CD4-positive, alpha-beta memory T cell (primary cell): ENCODE results near the gene LRP1. TPM values are rescaled to one million over a fixed set of nuclear protein-coding genes. Genes with fewer than 3 reads are reported as not detected.

Experiments used
- CTCF ChIA-PET: fragments of 350-600 bp; sonication (Branson Sonifier 250); formaldehyde crosslinking; loops from one replicate; lab custom pipeline; 2021; ENCODE audit warnings: inconsistent platforms; ENCODE audit not compliant: partially characterized antibody; lab: Charles Lee
- POLR2A ChIA-PET: fragments of 350-600 bp; sonication (Branson Sonifier 250); formaldehyde crosslinking; loops from one replicate; lab custom pipeline; 2021; ENCODE audit not compliant: partially characterized antibody; lab: Charles Lee
- DNase-seq, 5 donors: peaks; one replicate each; pipeline versions ENCODE4 v3.0.0 to v3.0.0-alpha.2; 2020 to 2022; ENCODE audit warnings: mixed read lengths in 1 of 5
- H3K27ac ChIP-seq: one replicate; pipeline ENCODE4 v1.7.0; 2013; ENCODE audit warnings: low read depth, low read length
- H3K27me3 ChIP-seq: 2 replicates; pipeline ENCODE4 v1.7.0; 2013; ENCODE audit warnings: mild to moderate bottlenecking, low read length, moderate library complexity; ENCODE audit not compliant: insufficient read depth
- H3K36me3 ChIP-seq: 2 replicates; pipeline ENCODE4 v1.7.0; 2013; ENCODE audit warnings: mild to moderate bottlenecking, low read length, moderate library complexity; ENCODE audit not compliant: insufficient read depth
- H3K4me1 ChIP-seq: 2 replicates; pipeline ENCODE4 v1.7.0; 2013; ENCODE audit warnings: mild to moderate bottlenecking, low read length, moderate library complexity; ENCODE audit not compliant: insufficient read depth
- H3K4me3 ChIP-seq, 2 donors: one replicate each; pipeline ENCODE4 v1.7.0; 2013; ENCODE audit warnings: low read length in 2 of 2, mild to moderate bottlenecking in 1 of 2
- H3K9me3 ChIP-seq, 2 donors: one replicate each; pipeline ENCODE4 v1.7.0; 2013; ENCODE audit warnings: low read length in 2 of 2, control low read depth in 1 of 2; ENCODE audit not compliant: control insufficient read depth in 1 of 2
- H3K27ac Mint-ChIP-seq, 7 donors: one replicate each; pipeline ENCODE4 v1.8.0; 2020 to 2021; ENCODE audit warnings: mixed read lengths in 7 of 7, mild to moderate bottlenecking in 6 of 7, inconsistent platforms in 3 of 7, moderate library complexity in 3 of 7
- H3K27me3 Mint-ChIP-seq, 2 donors: one replicate each; pipeline ENCODE4 v1.8.0; 2020 to 2021; ENCODE audit warnings: mixed read lengths in 2 of 2
- H3K36me3 Mint-ChIP-seq, 2 donors: one replicate each; pipeline ENCODE4 v1.8.0; 2020 to 2021; ENCODE audit warnings: mixed read lengths in 2 of 2, inconsistent platforms in 1 of 2, mild to moderate bottlenecking in 1 of 2
- H3K4me1 Mint-ChIP-seq, 4 donors: one replicate each; pipeline ENCODE4 v1.8.0; 2020 to 2021; ENCODE audit warnings: mixed read lengths in 4 of 4, mild to moderate bottlenecking in 1 of 4
- H3K4me3 Mint-ChIP-seq, 8 donors: one replicate each; pipeline ENCODE4 v1.8.0; 2020 to 2021; ENCODE audit warnings: mixed read lengths in 8 of 8, mild to moderate bottlenecking in 7 of 8, moderate library complexity in 6 of 8, inconsistent platforms in 3 of 8
- H3K9me3 Mint-ChIP-seq, 8 donors: one replicate each; pipeline ENCODE4 v1.8.0; 2020 to 2021; ENCODE audit warnings: mixed read lengths in 8 of 8, mild to moderate bottlenecking in 5 of 8, inconsistent platforms in 3 of 8, moderate library complexity in 1 of 8
- intact Hi-C: fragments of 100-400 bp; cut with micrococcal nuclease; formaldehyde crosslinking; loops from one replicate; pipeline ENCODE4 v1.15.1; 2023
- polyA plus RNA-seq, 2 donors: library from polyadenylated mRNA; unstranded; fragments of 300-500 nt; fragmentation: Illumina TruSeq; gene quantifications; one replicate each; pipeline ENCODE4 v1.2.3, GENCODE V29; 2021
- total RNA-seq, 2 experiments: library from RNA; stranded (reverse); gene quantifications; one replicate each; pipeline ENCODE4 v1.2.3, GENCODE V29; 2021

Gene LRP1
- total and polyA plus RNA-seq, 4 experiments from 2014 or later, result 0.38 to 11.6 (median 9.7) TPM; not detected in 1

DNA sequence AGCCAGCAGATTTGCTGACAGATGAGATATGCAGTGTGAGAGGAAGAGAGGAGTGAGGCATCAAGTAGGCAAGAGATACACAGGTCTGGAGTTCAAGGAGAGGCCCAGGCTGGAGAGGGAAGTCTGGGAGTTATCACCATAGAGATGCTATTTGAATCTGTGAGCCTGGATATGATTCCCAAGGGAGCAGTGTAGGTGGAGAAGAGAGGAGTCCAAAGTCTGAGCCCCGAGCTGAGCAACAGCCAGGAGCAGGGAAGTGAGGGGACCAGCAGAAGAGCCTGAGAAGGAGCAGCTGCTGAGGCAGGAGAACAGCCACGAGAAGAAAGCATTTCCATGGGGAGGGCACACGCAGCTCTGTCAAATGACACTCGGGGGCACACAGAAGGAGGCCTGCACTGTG is 68.2 kb downstream of the LRP1 start:
- Mint-ChIP-seq H3K27ac (no peak overlapping the region), H3K4me1 (peaks cover 0 to under 1% (median 0%) of the 10 kb centered on the region in 4 donors), H3K27me3 (no peaks in the 10 kb centered on the region), H3K9me3 (no peaks in the 10 kb centered on the region), H3K4me3 (no peak overlapping the region), H3K36me3 (peaks cover 0 to 1% of the 10 kb centered on the region in 2 donors)
- Histone ChIP-seq H3K27ac (no peak overlapping the region), H3K36me3 (no peaks in the 10 kb centered on the region), H3K27me3 (no peaks in the 10 kb centered on the region), H3K4me3 (no peak overlapping the region), H3K4me1 (no peaks in the 10 kb centered on the region), H3K9me3 (no peaks in the 10 kb centered on the region)
- no peak for DNase-seq
- intact Hi-C loops, result no loop called here
- POLR2A ChIA-PET, result no interaction called here
- CTCF ChIA-PET, result no interaction called here

DNA sequence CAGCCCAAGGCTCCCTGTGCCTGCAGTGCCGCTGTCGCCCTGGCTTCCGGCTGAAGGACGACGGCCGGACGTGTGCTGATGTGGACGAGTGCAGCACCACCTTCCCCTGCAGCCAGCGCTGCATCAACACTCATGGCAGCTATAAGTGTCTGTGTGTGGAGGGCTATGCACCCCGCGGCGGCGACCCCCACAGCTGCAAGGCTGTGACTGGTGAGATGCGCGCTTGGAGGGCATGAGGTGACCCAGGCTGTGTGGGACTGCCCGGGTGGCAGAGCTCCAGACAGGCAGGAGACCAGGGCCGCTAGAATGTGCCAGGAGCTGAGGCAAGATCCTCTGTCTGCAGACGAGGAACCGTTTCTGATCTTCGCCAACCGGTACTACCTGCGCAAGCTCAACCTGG is 68.7 kb downstream of the LRP1 start:
- Histone ChIP-seq H3K36me3 (no peaks in the 10 kb centered on the region), H3K9me3 (no peaks in the 10 kb centered on the region), H3K4me1 (no peaks in the 10 kb centered on the region), H3K27me3 (no peaks in the 10 kb centered on the region), H3K27ac (no peak overlapping the region), H3K4me3 (no peak overlapping the region)
- CTCF ChIA-PET, result no interaction called here
- Mint-ChIP-seq H3K9me3 (no peaks in the 10 kb centered on the region), H3K4me3 (no peak overlapping the region), H3K27ac (no peak overlapping the region), H3K27me3 (no peaks in the 10 kb centered on the region), H3K4me1 (no peaks in the 10 kb centered on the region), H3K36me3 (peaks cover 0 to 1% of the 10 kb centered on the region in 2 donors)
- DNase-seq, result no peak
- intact Hi-C loops, result no loop called here
- POLR2A ChIA-PET, result interaction anchor here (0.6 kb wide), 1 partner anchor 179 kb away, joined by 5 read pairs; no protein-coding TSS in a partner anchor

DNA sequence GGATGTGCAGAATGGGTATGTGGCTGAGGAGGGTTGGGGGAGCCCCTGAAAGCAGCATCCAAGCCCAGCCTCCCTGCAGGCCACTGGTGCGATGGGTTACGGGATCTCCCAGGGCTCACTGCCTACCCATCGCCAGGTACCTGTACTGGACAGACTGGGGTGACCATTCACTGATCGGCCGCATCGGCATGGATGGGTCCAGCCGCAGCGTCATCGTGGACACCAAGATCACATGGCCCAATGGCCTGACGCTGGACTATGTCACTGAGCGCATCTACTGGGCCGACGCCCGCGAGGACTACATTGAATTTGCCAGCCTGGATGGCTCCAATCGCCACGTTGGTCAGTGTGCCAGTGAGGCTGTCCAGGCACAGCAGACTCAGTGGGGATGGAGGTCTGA is 70.0 kb downstream of the LRP1 start:
- no peak overlapping the region for H3K27ac Mint-ChIP-seq
- Histone ChIP-seq H3K27ac (no peak overlapping the region), H3K4me3 (no peak overlapping the region), H3K36me3 (no peaks in the 10 kb centered on the region), H3K4me1 (no peaks in the 10 kb centered on the region), H3K27me3 (no peaks in the 10 kb centered on the region), H3K9me3 (no peaks in the 10 kb centered on the region)
- POLR2A ChIA-PET, result no interaction called here
- no peaks in the 10 kb centered on the region for H3K27me3 Mint-ChIP-seq
- no peaks in the 10 kb centered on the region for H3K4me1 Mint-ChIP-seq
- peaks cover 0 to 1% of the 10 kb centered on the region in 2 donors for H3K36me3 Mint-ChIP-seq
- CTCF ChIA-PET, result no interaction called here
- intact Hi-C loops, result no loop called here
- no peak overlapping the region for H3K4me3 Mint-ChIP-seq
- DNase-seq, result no peak
- H3K9me3 Mint-ChIP-seq, result no peaks in the 10 kb centered on the region

DNA sequence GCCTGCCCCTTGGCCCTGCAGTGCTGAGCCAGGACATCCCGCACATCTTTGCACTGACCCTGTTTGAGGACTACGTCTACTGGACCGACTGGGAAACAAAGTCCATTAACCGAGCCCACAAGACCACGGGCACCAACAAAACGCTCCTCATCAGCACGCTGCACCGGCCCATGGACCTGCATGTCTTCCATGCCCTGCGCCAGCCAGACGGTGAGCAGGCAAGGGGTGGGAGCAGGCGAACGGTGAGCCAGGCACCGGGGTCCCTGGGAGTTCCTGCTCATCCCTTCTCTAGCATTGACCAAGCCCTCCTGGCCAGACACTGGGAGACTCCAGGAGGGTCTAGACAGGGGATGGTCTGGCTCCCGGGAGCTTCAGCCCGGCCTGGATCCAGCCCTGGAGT is 70.9 kb downstream of the LRP1 start:
- Histone ChIP-seq H3K9me3 (no peaks in the 10 kb centered on the region), H3K27me3 (no peaks in the 10 kb centered on the region), H3K4me3 (no peak overlapping the region), H3K36me3 (no peaks in the 10 kb centered on the region), H3K4me1 (no peaks in the 10 kb centered on the region), H3K27ac (no peak overlapping the region)
- Mint-ChIP-seq H3K4me3 (no peak overlapping the region), H3K4me1 (no peaks in the 10 kb centered on the region), H3K27ac (no peak overlapping the region), H3K27me3 (no peaks in the 10 kb centered on the region), H3K9me3 (peaks cover 0 to 1% (median 0%) of the 10 kb centered on the region in 8 donors), H3K36me3 (peaks cover 0 to 1% of the 10 kb centered on the region in 2 donors)
- POLR2A ChIA-PET, result no interaction called here
- DNase-seq, result no peak
- intact Hi-C loops, result no loop called here
- CTCF ChIA-PET, result no interaction called here

DNA sequence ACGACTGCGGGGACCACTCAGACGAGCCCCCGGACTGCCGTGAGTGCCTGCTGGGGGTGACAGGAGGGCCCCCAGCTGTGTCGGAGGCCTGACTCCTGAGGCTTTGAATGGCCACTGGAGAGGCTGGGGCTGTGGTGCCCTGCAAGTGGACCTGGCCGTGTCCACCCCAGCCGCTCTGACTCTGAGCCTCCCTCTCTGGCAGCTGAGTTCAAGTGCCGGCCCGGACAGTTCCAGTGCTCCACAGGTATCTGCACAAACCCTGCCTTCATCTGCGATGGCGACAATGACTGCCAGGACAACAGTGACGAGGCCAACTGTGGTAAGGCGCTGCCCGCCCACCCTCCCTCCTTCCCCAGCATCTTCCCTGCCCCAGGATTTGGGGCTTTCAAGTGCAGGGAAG is 72.2 kb downstream of the LRP1 start:
- POLR2A ChIA-PET, result no interaction called here
- DNase-seq, result no peak
- H3K4me3 ChIP-seq, result no peak overlapping the region
- no peaks in the 10 kb centered on the region for H3K27me3 ChIP-seq
- Mint-ChIP-seq H3K27me3 (no peaks in the 10 kb centered on the region), H3K9me3 (peaks cover 0 to 1% (median 0%) of the 10 kb centered on the region in 8 donors), H3K27ac (no peak overlapping the region), H3K36me3 (peaks cover 0 to 1% of the 10 kb centered on the region in 2 donors), H3K4me1 (no peaks in the 10 kb centered on the region), H3K4me3 (no peak overlapping the region)
- H3K36me3 ChIP-seq, result no peaks in the 10 kb centered on the region
- no peaks in the 10 kb centered on the region for H3K4me1 ChIP-seq
- intact Hi-C loops, result no loop called here
- H3K27ac ChIP-seq, result no peak overlapping the region
- CTCF ChIA-PET, result no interaction called here
- no peaks in the 10 kb centered on the region for H3K9me3 ChIP-seq

DNA sequence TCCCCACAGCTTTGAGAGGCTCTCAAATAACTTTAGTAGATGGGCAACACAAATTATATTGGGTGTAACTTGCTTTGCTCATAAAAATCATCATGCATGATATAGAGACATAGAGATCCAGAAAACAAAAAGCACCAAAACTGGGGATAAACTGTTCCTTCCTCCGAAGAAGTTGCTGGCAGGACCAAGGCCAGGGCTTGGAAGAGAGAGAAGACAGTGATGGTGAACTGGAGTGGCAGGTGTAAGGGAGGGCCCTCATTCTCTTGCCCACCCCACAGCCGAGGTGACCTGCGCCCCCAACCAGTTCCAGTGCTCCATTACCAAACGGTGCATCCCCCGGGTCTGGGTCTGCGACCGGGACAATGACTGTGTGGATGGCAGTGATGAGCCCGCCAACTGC is 72.9 kb downstream of the LRP1 start:
- Histone ChIP-seq H3K27ac (no peak overlapping the region), H3K4me3 (no peak overlapping the region), H3K27me3 (no peaks in the 10 kb centered on the region), H3K9me3 (no peaks in the 10 kb centered on the region), H3K36me3 (no peaks in the 10 kb centered on the region), H3K4me1 (no peaks in the 10 kb centered on the region)
- POLR2A ChIA-PET, result no interaction called here
- Mint-ChIP-seq H3K4me3 (no peak overlapping the region), H3K36me3 (peaks cover 0 to 1% of the 10 kb centered on the region in 2 donors), H3K27me3 (no peaks in the 10 kb centered on the region), H3K4me1 (no peaks in the 10 kb centered on the region), H3K27ac (no peak overlapping the region), H3K9me3 (peaks cover 0 to 3% (median 0%) of the 10 kb centered on the region in 8 donors)
- intact Hi-C loops, result no loop called here
- CTCF ChIA-PET, result interaction anchor here (2.0 kb wide), 1 partner anchor 13 kb away, joined by 4 read pairs; no protein-coding TSS in a partner anchor
- no peak for DNase-seq

DNA sequence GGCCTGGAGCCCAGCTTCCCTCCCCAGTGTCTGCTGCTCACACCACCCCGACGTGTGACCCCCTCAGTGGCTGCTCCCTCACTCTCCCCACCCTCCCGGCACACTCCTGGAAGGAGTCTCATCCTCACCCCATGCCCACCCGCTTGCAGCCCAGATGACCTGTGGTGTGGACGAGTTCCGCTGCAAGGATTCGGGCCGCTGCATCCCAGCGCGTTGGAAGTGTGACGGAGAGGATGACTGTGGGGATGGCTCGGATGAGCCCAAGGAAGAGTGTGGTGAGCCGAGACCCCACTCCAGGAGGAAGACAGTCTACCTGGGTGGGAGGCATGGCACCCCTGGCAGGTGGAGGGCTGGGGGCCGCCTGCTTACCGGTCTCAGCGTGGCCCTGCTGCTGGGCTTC is 73.3 kb downstream of the LRP1 start:
- Histone ChIP-seq H3K4me3 (no peak overlapping the region), H3K27ac (no peak overlapping the region), H3K36me3 (no peaks in the 10 kb centered on the region), H3K9me3 (no peaks in the 10 kb centered on the region), H3K4me1 (no peaks in the 10 kb centered on the region), H3K27me3 (no peaks in the 10 kb centered on the region)
- ChIA-PET CTCF (interaction anchor here (2.0 kb wide), 1 partner anchor 12 kb away, joined by 4 read pairs; no protein-coding TSS in a partner anchor), POLR2A (no interaction called here)
- intact Hi-C loops, result no loop called here
- Mint-ChIP-seq H3K27ac (no peak overlapping the region), H3K27me3 (no peaks in the 10 kb centered on the region), H3K4me1 (no peaks in the 10 kb centered on the region), H3K4me3 (no peak overlapping the region), H3K36me3 (no peaks in the 10 kb centered on the region), H3K9me3 (peaks cover 0 to 3% (median 0%) of the 10 kb centered on the region in 8 donors)
- DNase-seq, result no peak

DNA sequence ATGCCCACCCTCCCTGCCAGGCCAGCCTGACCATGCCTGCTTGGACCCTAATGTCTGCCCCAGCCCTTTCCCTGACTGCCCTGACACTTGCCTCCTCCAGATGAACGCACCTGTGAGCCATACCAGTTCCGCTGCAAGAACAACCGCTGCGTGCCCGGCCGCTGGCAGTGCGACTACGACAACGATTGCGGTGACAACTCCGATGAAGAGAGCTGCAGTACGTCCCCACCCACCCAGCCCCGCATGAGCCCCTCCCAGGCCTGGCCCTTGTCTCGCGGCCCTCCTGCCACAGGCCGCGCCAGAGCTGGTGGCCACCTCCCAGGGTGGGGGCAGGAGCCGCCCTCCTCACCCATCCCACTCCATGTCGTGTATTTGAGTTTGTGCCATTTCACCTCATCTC is 74.0 kb downstream of the LRP1 start:
- no peaks in the 10 kb centered on the region for H3K4me1 Mint-ChIP-seq
- Histone ChIP-seq H3K36me3 (no peaks in the 10 kb centered on the region), H3K27ac (no peak overlapping the region), H3K4me1 (no peaks in the 10 kb centered on the region), H3K4me3 (no peak overlapping the region), H3K27me3 (no peaks in the 10 kb centered on the region), H3K9me3 (no peaks in the 10 kb centered on the region)
- POLR2A ChIA-PET, result no interaction called here
- peaks cover 0 to 3% (median 0%) of the 10 kb centered on the region in 8 donors for H3K9me3 Mint-ChIP-seq
- H3K36me3 Mint-ChIP-seq, result no peaks in the 10 kb centered on the region
- CTCF ChIA-PET, result interaction anchor here (2.0 kb wide), 1 partner anchor 12 kb away, joined by 4 read pairs; no protein-coding TSS in a partner anchor
- DNase-seq, result no peak
- H3K27ac Mint-ChIP-seq, result no peak overlapping the region
- no peaks in the 10 kb centered on the region for H3K27me3 Mint-ChIP-seq
- intact Hi-C loops, result no loop called here
- H3K4me3 Mint-ChIP-seq, result no peak overlapping the region
